OCI-LY7 (cell line): ENCODE measurements around the gene CLDN9. TPM values are rescaled to one million over a fixed set of nuclear protein-coding genes. Genes with fewer than 3 reads are reported as not detected.

ENCODE experiments used
- BruUV-seq: library from RNA; stranded (reverse); fragments of 400-500 nt; replicated peaks from 2 replicates; lab custom pipeline; 2021; lab: Mats Ljungman, UMichigan
- CTCF ChIA-PET: fragments of 300-600 bp; sonication (Branson Sonifier 250); formaldehyde crosslinking; loops from one replicate; lab custom pipeline; 2022; ENCODE audit warnings: antibody characterized with exemption; ENCODE audit not compliant: unreplicated experiment; lab: Charles Lee
- POLR2A ChIA-PET: fragments of 300-600 bp; sonication (Branson Sonifier 250); formaldehyde crosslinking; loops from one replicate; lab custom pipeline; 2022; ENCODE audit warnings: antibody characterized with exemption; lab: Charles Lee
- DNase-seq: peaks from one replicate; pipeline ENCODE4 v3.0.0-alpha.2; 2015; ENCODE audit warnings: low spot score
- H2AFZ ChIP-seq: fragments of 200-600 bp; sonication (generic), shearing (Covaris generic); 2 replicates; pipeline ENCODE4 v1.6.1; 2014; ENCODE audit warnings: mild to moderate bottlenecking, antibody characterized with exemption, low read length, moderate library complexity
- H3K27ac ChIP-seq: fragments of 200-600 bp; sonication (generic); 2 replicates; pipeline ENCODE4 v1.5.1; 2014; ENCODE audit warnings: mixed run types, low read depth, mild to moderate bottlenecking, moderate library complexity, low read length, inconsistent platforms; ENCODE audit not compliant: poor library complexity, severe bottlenecking
- H3K36me3 ChIP-seq: fragments of 200-600 bp; sonication (generic); 2 replicates; pipeline ENCODE4 v1.6.1; 2014; ENCODE audit warnings: mild to moderate bottlenecking, antibody characterized with exemption, low read length, moderate library complexity, mixed read lengths; ENCODE audit not compliant: insufficient read depth
- H3K4me1 ChIP-seq: fragments of 200-600 bp; sonication (generic); 2 replicates; pipeline ENCODE4 v1.5.1; 2014; ENCODE audit warnings: mild to moderate bottlenecking, low read length; ENCODE audit not compliant: insufficient read depth, poor library complexity, severe bottlenecking
- H3K4me2 ChIP-seq: fragments of 200-600 bp; sonication (generic); 2 replicates; pipeline ENCODE4 v1.6.1; 2014; ENCODE audit warnings: mild to moderate bottlenecking, low read length
- H3K4me3 ChIP-seq: fragments of 200-600 bp; sonication (generic); 2 replicates; pipeline ENCODE4 v1.5.1; 2014; ENCODE audit warnings: mild to moderate bottlenecking, low read depth, low read length; ENCODE audit not compliant: poor library complexity, severe bottlenecking
- H3K79me2 ChIP-seq: fragments of 200-600 bp; sonication (generic); 2 replicates; pipeline ENCODE4 v1.6.1; 2016; ENCODE audit warnings: low read depth, mild to moderate bottlenecking, low read length, moderate library complexity, mixed read lengths; ENCODE audit not compliant: insufficient read depth
- H3K9me2 ChIP-seq: fragments of 200-600 bp; sonication (generic); 2 replicates; pipeline ENCODE4 v1.6.1; 2016; ENCODE audit warnings: mild to moderate bottlenecking, low read length, mixed read lengths; ENCODE audit not compliant: insufficient read depth
- H3K9me3 ChIP-seq: fragments of 200-600 bp; sonication (generic); 2 replicates; pipeline ENCODE4 v1.6.1; 2014; ENCODE audit warnings: mild to moderate bottlenecking, mixed run types, low read length, mixed read lengths
- H4K20me1 ChIP-seq: fragments of 200-600 bp; sonication (generic); 2 replicates; pipeline ENCODE4 v1.6.1; 2014; ENCODE audit warnings: mild to moderate bottlenecking, antibody characterized with exemption, low read length, moderate library complexity, mixed read lengths; ENCODE audit not compliant: insufficient read depth
- EZH2phosphoT487 ChIP-seq: fragments of 200-600 bp; sonication (generic); IDR thresholded peaks from 2 replicates; pipeline ENCODE4 v1.6.1; 2018; ENCODE audit warnings: low read depth, borderline replicate concordance, mild to moderate bottlenecking, mixed run types, antibody characterized with exemption, low read length, moderate library complexity, mixed read lengths
- intact Hi-C: fragments of 100-400 bp; cut with micrococcal nuclease; formaldehyde crosslinking; loops from one replicate; pipeline ENCODE4 v1.10.0; 2022; ENCODE audit not compliant: unreplicated experiment
- total RNA-seq, 2 experiments: library from RNA; depleted of rRNA in 1 of 2; stranded (reverse); fragments of >200 nt in 1 of 2; shearing (Covaris generic) in 1 of 2; gene quantifications; 2 replicates each; pipeline ENCODE4 v1.2.3, GENCODE V29; 2014 to 2022
- TF ChIP-seq, protein P1 (sequence below): fragments of 200-600 bp; sonication (generic); conservative IDR thresholded peaks from 2 replicates; pipeline ENCODE4 v1.5.1; 2014; ENCODE audit warnings: mild to moderate bottlenecking, antibody characterized with exemption, low read length, moderate library complexity, mixed read lengths

The CLDN9 gene
- total RNA-seq, 2 experiments from 2014 or later = 0.42 TPM; not detected in 1

DNA sequence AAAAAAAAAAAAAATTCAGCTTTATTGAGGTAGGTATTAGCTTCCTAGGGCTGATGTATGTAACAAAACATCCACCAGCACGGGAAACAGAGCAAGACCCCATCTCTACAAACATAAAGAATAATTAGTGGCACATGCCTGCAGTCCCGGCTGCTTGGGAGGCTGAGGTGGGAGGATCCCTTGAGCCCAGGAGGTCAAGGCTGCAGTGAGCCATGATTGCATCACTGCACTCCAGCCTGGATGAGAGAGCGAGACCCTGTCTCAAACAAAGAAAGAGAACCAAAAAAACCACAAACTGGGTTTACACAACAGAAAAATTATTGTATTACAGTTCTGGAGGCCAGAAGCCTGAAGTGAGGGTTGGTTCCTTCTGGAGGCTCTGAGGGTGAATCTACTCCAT, 29.7 kb downstream of the CLDN9 start:
- CTCF ChIA-PET = interaction anchor here (0.6 kb wide), 1 partner anchor 10 kb away, joined by 3 read pairs; no protein-coding TSS in a partner anchor
- no peaks in the 10 kb centered on the region for H3K79me2 ChIP-seq
- no peak overlapping the region for H3K4me3 ChIP-seq
- BruUV-seq = no TSS peak
- DNase-seq = no peak
- H4K20me1 ChIP-seq = no peaks in the 10 kb centered on the region
- H3K4me1 ChIP-seq = peaks cover 9% of the 10 kb centered on the region
- POLR2A ChIA-PET = interaction anchor here (0.6 kb wide), 1 partner anchor 1227 kb away, joined by 3 read pairs; no protein-coding TSS in a partner anchor
- H3K36me3 ChIP-seq = no peaks in the 10 kb centered on the region
- no peak overlapping the region for H3K4me2 ChIP-seq
- H2AFZ ChIP-seq = no peak overlapping the region
- H3K9me3 ChIP-seq = no peaks in the 10 kb centered on the region
- intact Hi-C loops = no loop called here
- TF ChIP-seq, protein P1, sequence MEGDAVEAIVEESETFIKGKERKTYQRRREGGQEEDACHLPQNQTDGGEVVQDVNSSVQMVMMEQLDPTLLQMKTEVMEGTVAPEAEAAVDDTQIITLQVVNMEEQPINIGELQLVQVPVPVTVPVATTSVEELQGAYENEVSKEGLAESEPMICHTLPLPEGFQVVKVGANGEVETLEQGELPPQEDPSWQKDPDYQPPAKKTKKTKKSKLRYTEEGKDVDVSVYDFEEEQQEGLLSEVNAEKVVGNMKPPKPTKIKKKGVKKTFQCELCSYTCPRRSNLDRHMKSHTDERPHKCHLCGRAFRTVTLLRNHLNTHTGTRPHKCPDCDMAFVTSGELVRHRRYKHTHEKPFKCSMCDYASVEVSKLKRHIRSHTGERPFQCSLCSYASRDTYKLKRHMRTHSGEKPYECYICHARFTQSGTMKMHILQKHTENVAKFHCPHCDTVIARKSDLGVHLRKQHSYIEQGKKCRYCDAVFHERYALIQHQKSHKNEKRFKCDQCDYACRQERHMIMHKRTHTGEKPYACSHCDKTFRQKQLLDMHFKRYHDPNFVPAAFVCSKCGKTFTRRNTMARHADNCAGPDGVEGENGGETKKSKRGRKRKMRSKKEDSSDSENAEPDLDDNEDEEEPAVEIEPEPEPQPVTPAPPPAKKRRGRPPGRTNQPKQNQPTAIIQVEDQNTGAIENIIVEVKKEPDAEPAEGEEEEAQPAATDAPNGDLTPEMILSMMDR = no peak
- TF ChIP-seq EZH2phosphoT487 = no peak
- H3K9me2 ChIP-seq = no peaks in the 10 kb centered on the region
- H3K27ac ChIP-seq = no peak overlapping the region

DNA sequence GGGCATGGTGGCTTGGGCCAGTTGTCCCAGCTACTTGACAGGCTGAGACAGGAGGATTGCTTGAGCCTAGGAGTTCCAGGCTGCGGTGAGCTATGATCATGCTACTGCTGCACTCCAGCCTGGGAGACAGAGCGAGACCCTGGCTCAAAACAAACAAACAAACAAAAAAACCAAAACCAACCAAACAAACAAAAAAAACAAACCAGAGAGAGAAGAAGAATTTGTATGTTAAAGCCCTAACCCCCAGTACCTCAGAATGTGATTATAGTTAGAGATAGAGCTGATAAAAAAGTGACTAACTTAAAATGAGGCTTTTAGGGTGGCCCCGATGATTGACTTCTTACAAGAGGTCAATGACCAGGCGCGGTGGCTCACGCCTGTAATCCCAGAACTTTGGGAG, 32.0 kb downstream of the CLDN9 start:
- BruUV-seq = no TSS peak
- no peaks in the 10 kb centered on the region for H3K9me3 ChIP-seq
- no peak overlapping the region for H2AFZ ChIP-seq
- H3K79me2 ChIP-seq = no peaks in the 10 kb centered on the region
- intact Hi-C loops = no loop called here
- no peaks in the 10 kb centered on the region for H3K9me2 ChIP-seq
- ChIA-PET POLR2A (interaction anchor here (1.3 kb wide), 1 partner anchor 13 kb away, joined by 5 read pairs; no protein-coding TSS in a partner anchor), CTCF (no interaction called here)
- H3K27ac ChIP-seq = no peak overlapping the region
- H4K20me1 ChIP-seq = no peaks in the 10 kb centered on the region
- H3K4me2 ChIP-seq = no peak overlapping the region
- no peak for DNase-seq
- no peak overlapping the region for H3K4me3 ChIP-seq
- H3K36me3 ChIP-seq = no peaks in the 10 kb centered on the region
- H3K4me1 ChIP-seq = peaks cover 9% of the 10 kb centered on the region
- TF ChIP-seq, protein P1 = no peak
- no peak for TF ChIP-seq EZH2phosphoT487
